K562 (cell line): Measurements from ENCODE around the gene RNF213. TPM values are rescaled to one million over a fixed set of nuclear protein-coding genes. Genes with fewer than 3 reads are reported as not detected.

Experiments
- EP400 ChIP-seq: fragments of 450-650 bp; IDR thresholded peaks from 2 replicates; pipeline ENCODE4 v1.6.1; 2017; ENCODE audit warnings: antibody characterized with exemption, mild to moderate bottlenecking, moderate library complexity
- ESRRB ChIP-seq: fragments of 250-450 bp; sonication (Bioruptor Pico); IDR thresholded peaks from 2 replicates; pipeline ENCODE4 v1.5.0; 2020; ENCODE audit warnings: mild to moderate bottlenecking, moderate library complexity, borderline replicate concordance
- GABPB2 ChIP-seq: fragments of 250-450 bp; sonication (Bioruptor Pico); conservative IDR thresholded peaks from 2 replicates; pipeline ENCODE4 v1.5.1; 2021; ENCODE audit warnings: mild to moderate bottlenecking
- GTF3C2 ChIP-seq: IDR thresholded peaks from 3 replicates; pipeline ENCODE4 v1.6.1; 2011; ENCODE audit warnings: borderline replicate concordance, mild to moderate bottlenecking, moderate library complexity; ENCODE audit not compliant: insufficient read length; ENCODE audit errors: extremely low read depth
- HNRNPL ChIP-seq: fragments of 200-400 bp; formaldehyde crosslinking; IDR thresholded peaks from 2 replicates; pipeline ENCODE4 v1.6.1; 2017; ENCODE audit warnings: low read depth, mild to moderate bottlenecking, low read length
- ID3 ChIP-seq, 2 experiments: fragments of 250-450 bp in 1 of 2; fragments of 450-650 bp in 1 of 2; sonication (Bioruptor Pico) in 1 of 2; IDR thresholded peaks; 2 replicates each; pipeline versions ENCODE4 v1.6.1 to v1.8.0; 2016 to 2021; ENCODE audit warnings: mild to moderate bottlenecking in 2 of 2, moderate library complexity in 2 of 2, missing compliant biosample characterization in 1 of 2, missing genetic modification characterization in 1 of 2
- KLF13 ChIP-seq: fragments of 450-650 bp; IDR thresholded peaks from 2 replicates; pipeline ENCODE4 v1.6.1; 2016; ENCODE audit warnings: missing genetic modification characterization, low read depth, mild to moderate bottlenecking, missing compliant biosample characterization, moderate library complexity, borderline replicate concordance
- LARP7 ChIP-seq: fragments of 450-650 bp; IDR thresholded peaks from 2 replicates; pipeline ENCODE4 v1.6.1; 2016
- MCM5 ChIP-seq: fragments of 450-650 bp; IDR thresholded peaks from 2 replicates; pipeline ENCODE4 v1.6.1; 2016; ENCODE audit warnings: low read depth
- OTX1 ChIP-seq: fragments of 450-650 bp; formaldehyde crosslinking; IDR thresholded peaks from 2 replicates; pipeline ENCODE4 v1.4.0; 2022; ENCODE audit warnings: mild to moderate bottlenecking
- XRCC4 ChIP-seq: IDR thresholded peaks from one replicate; pipeline ENCODE4 v1.6.1; 2011; ENCODE audit not compliant: insufficient read depth, insufficient read length; ENCODE audit errors: extremely low read depth
- ZNF212 ChIP-seq: fragments of 450-650 bp; formaldehyde crosslinking; IDR thresholded peaks from 2 replicates; pipeline ENCODE4 v1.4.0; 2020; ENCODE audit warnings: mild to moderate bottlenecking
- ZNF253 ChIP-seq: fragments of 250-450 bp; sonication (Bioruptor Pico); conservative IDR thresholded peaks from 2 replicates; pipeline ENCODE4 v1.6.1; 2021; ENCODE audit warnings: mild to moderate bottlenecking
- ZNF41 ChIP-seq: fragments of 250-450 bp; sonication (Bioruptor Pico); conservative IDR thresholded peaks from 2 replicates; pipeline ENCODE4 v1.4.0; 2020; ENCODE audit warnings: mild to moderate bottlenecking
- ZNF609 ChIP-seq: sonication (generic); formaldehyde crosslinking; IDR thresholded peaks from 2 replicates; pipeline ENCODE4 v1.8.1; 2023; ENCODE audit warnings: missing genetic modification reagents, mild to moderate bottlenecking, borderline replicate concordance
- ZNF75A ChIP-seq: fragments of 450-650 bp; formaldehyde crosslinking; IDR thresholded peaks from 2 replicates; pipeline ENCODE4 v1.4.0; 2020; ENCODE audit warnings: mild to moderate bottlenecking
- polyA plus RNA-seq, 8 experiments: library from polyadenylated mRNA; depleted of rRNA in 4 of 8; stranded (reverse) in 5 of 8; unstranded in 3 of 8; fragments of >200 nt; fragmentation: Nextera tagmentation in 2 of 8; fragmentation: Illumina TruSeq in 1 of 8; extraction: Ambion mirVana in 2 of 8; extraction: Trizol in 1 of 8; gene quantifications; 2 replicates each; pipeline versions ENCODE4 v1.2.1 to v1.2.3, GENCODE V29; 2011 to 2014; ENCODE audit warnings: inconsistent platforms in 1 of 8, missing spikeins in 1 of 8
- total RNA-seq, 7 experiments: library from RNA; depleted of rRNA in 6 of 7; stranded (reverse); fragments of >200 nt in 6 of 7; fragmentation: Illumina TruSeq in 2 of 7; extraction: Trizol in 2 of 7; gene quantifications; 2 replicates each; pipeline versions ENCODE4 v1.2.1 to v1.2.3, GENCODE V29; 2011 to 2021; ENCODE audit warnings: low replicate concordance in 1 of 7
- TF ChIP-seq, protein P1 (sequence below): fragments of 450-650 bp; formaldehyde crosslinking; IDR thresholded peaks from 2 replicates; pipeline ENCODE4 v1.4.0; 2022; ENCODE audit warnings: missing genetic modification characterization

Gene RNF213
- total and polyA plus RNA-seq, 9 of the 15 experiments (the other 6 are each of a cell fraction or from before 2014, with no cell fraction given), result 5.3 to 33.6 (median 17.9) TPM

DNA sequence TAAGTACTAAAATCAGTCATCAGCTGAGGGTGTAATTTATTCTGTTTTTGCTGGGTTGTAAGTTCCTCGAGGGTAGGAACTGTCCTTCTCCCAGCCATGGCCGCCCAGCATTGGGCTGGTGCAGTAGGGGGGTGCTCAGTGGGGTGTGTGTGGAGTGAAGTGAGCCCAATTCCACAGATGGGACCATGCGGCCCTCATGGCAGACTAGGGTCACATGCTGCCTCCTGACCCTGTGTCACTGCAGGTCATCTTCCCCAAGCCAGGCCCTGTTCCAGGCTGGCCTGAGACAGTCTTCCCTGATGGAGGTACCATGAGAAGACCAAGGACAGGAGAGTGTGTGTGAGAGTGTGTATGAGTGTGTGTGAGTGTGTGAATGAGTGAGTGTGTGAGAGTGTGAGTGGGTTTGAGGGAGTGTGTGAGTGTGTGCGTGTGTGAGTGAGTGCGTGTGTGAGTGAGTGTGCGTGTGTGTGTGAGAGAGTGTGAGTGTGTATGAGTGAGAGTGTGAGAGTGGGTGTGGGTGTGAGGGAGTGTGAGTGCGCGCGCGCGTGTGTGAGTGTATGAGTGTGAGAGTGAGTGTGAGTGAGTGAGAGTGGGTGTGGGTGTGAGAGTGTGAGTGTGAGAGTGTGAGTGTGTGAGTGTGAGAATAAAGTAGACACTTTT, 36.7 kb upstream of the RNF213 start (continued):
- no peak for TF ChIP-seq ZNF609 (CRISPR knock-in tag)
- no peak for TF ChIP-seq GTF3C2
- TF ChIP-seq OTX1 (CRISPR knock-in tag), result peak; percentile 61; the same call in 1 of the 2 replicates
- no peak for TF ChIP-seq XRCC4
- TF ChIP-seq MCM5, result no peak
- TF ChIP-seq ZNF253 (CRISPR knock-in tag), result no peak
- no peak for TF ChIP-seq ZNF75A (CRISPR knock-in tag)
- no peak for TF ChIP-seq EP400
- no peak for TF ChIP-seq LARP7
- no peak for TF ChIP-seq ZNF212 (CRISPR knock-in tag)
- TF ChIP-seq ZNF41 (CRISPR knock-in tag), result no peak
- TF ChIP-seq HNRNPL, result no peak
- TF ChIP-seq, protein P1, sequence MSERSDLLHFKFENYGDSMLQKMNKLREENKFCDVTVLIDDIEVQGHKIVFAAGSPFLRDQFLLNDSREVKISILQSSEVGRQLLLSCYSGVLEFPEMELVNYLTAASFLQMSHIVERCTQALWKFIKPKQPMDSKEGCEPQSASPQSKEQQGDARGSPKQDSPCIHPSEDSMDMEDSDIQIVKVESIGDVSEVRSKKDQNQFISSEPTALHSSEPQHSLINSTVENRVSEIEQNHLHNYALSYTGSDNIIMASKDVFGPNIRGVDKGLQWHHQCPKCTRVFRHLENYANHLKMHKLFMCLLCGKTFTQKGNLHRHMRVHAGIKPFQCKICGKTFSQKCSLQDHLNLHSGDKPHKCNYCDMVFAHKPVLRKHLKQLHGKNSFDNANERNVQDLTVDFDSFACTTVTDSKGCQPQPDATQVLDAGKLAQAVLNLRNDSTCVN (CRISPR knock-in tag), result 0 out of 2 replicates have a peak, but pooled peaks have one; percentile 48
- no peak for TF ChIP-seq ID3 (CRISPR knock-in tag; IDR thresholded peaks at IDR 0.05)
- TF ChIP-seq ID3 (tag; IDR thresholded peaks at IDR 0.05), result no peak
- no peak for TF ChIP-seq ESRRB
- no peak for TF ChIP-seq KLF13 (tag)
- TF ChIP-seq GABPB2, result no peak
